GM18526 (cell line): ENCODE measurements around the gene ST3GAL4.

Experiments used
- POLR2A ChIP-seq: IDR thresholded peaks from 3 replicates; pipeline ENCODE4 v1.6.1; 2011; ENCODE audit not compliant: insufficient read length; ENCODE audit errors: extremely low read depth

Gene ST3GAL4

GRCh38 chr11:126438691-126439090, 83.2 kb downstream of the ST3GAL4 start:
- no peak for TF ChIP-seq POLR2A

- TF ChIP-seq POLR2A: no peak
Measured at GRCh38 chr11:126440276-126440675, 84.8 kb downstream of the ST3GAL4 start.

GRCh38 chr11:126440792-126441514, 85.5 kb downstream of the ST3GAL4 start:
- TF ChIP-seq POLR2A: no peak

GRCh38 chr11:126443120-126443519, 87.6 kb downstream of the ST3GAL4 start:
- no peak for TF ChIP-seq POLR2A

- no peak for TF ChIP-seq POLR2A
Measured at GRCh38 chr11:126444072-126444471, 88.6 kb downstream of the ST3GAL4 start.

- TF ChIP-seq POLR2A: no peak
Measured at GRCh38 chr11:126446581-126446980, 91.1 kb downstream of the ST3GAL4 start.

- TF ChIP-seq POLR2A: no peak
Measured at GRCh38 chr11:126450198-126450597, 94.7 kb downstream of the ST3GAL4 start.

GRCh38 chr11:126450806-126451205, 95.3 kb downstream of the ST3GAL4 start:
- no peak for TF ChIP-seq POLR2A

- no peak for TF ChIP-seq POLR2A
Measured at GRCh38 chr11:126451211-126451802, 95.8 kb downstream of the ST3GAL4 start.

- no peak for TF ChIP-seq POLR2A
Measured at GRCh38 chr11:126452241-126453101, 97.0 kb downstream of the ST3GAL4 start.

GRCh38 chr11:126456089-126456488, 100.6 kb downstream of the ST3GAL4 start:
- no peak for TF ChIP-seq POLR2A

- no peak for TF ChIP-seq POLR2A
Measured at GRCh38 chr11:126456783-126457542, 101.5 kb downstream of the ST3GAL4 start.

- no peak for TF ChIP-seq POLR2A
Measured at GRCh38 chr11:126457817-126458216, 102.3 kb downstream of the ST3GAL4 start.

- TF ChIP-seq POLR2A: no peak
Measured at GRCh38 chr11:126459691-126460281, 104.3 kb downstream of the ST3GAL4 start.
